ENCODE measurements around the gene FKBP1A.

The FKBP1A gene

DNA sequence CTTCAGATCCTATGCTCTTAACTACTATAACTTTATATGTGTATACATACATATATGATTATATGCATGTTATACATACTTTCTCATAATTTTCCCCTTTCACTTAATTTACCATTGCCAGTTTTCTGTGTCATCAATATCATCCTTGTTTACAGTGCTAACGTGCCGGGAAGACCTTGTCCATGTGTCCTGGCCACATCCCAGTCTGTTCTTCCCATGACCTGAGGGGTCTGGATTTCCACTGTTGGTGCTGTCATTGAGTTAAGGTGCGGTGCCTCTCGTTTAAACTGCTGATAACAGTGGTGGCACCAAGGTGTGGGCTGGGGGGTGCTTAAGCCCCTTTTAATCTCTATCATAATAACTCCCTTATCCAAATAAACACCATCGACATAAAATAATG is 55.4 kb downstream of the FKBP1A start:
- H3K9me3 ChIP-seq (ENCODE audit: insufficient read depth, low read depth, low read length) = no peaks in the 10 kb centered on the region
- H3K4me1 ChIP-seq (ENCODE audit: insufficient read depth, low read length) = no peaks in the 10 kb centered on the region
- peaks cover 5% of the 10 kb centered on the region for H3K36me3 ChIP-seq (ENCODE audit: insufficient read depth, low read length)
- H3K9ac ChIP-seq (ENCODE audit: low read depth, low read length) = no peak overlapping the region
- no peak overlapping the region for H3K4me3 ChIP-seq (ENCODE audit: low read length)
- no peaks in the 10 kb centered on the region for H3K27me3 ChIP-seq (ENCODE audit: insufficient read depth, low read length)
- 91% methylated on average over 5 of the region's 5 CpGs for WGBS
- H3K27ac ChIP-seq (ENCODE audit: low read depth, low read length) = no peak overlapping the region

DNA sequence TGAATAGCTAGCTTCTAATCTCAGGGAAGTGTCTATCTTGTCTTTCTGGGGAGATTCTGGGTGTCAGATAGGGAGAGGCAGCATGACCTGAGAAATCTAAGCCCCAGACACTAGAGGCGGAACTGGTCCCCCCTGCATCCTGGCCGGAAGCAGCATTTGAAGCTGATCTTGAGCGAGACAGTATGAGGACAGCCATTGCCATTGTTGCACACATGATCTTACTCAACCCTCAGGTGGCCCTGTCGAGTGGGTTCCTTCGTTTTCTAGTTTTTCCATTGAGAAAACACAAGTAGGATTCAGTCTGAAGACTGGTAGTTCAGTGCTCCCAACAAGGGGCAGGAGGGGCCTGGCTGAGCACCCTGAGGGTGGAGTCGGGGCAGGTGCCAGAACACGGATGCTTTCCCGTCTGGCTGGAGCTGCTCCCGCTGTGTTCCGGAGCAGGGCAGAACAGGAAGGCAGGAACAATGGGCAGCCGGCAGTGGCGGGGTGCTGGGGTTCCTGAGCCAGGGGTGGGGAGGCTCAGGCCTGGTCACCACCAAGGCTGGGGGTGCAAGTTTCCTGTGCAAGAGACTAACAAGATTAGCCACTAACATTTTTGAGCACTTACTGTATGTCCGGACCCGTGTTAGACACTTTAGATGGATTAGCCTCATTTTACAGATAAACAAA is 56.0 kb downstream of the FKBP1A start:
- 86% methylated on average over 14 of the region's 14 CpGs for WGBS
- no peaks in the 10 kb centered on the region for H3K9me3 ChIP-seq (ENCODE audit: insufficient read depth, low read depth, low read length)
- H3K27me3 ChIP-seq (ENCODE audit: insufficient read depth, low read length) = no peaks in the 10 kb centered on the region
- no peak overlapping the region for H3K9ac ChIP-seq (ENCODE audit: low read depth, low read length)
- H3K27ac ChIP-seq (ENCODE audit: low read depth, low read length) = no peak overlapping the region
- H3K4me1 ChIP-seq (ENCODE audit: insufficient read depth, low read length) = no peaks in the 10 kb centered on the region
- H3K36me3 ChIP-seq (ENCODE audit: insufficient read depth, low read length) = peaks cover 7% of the 10 kb centered on the region
- no peak overlapping the region for H3K4me3 ChIP-seq (ENCODE audit: low read length)

DNA sequence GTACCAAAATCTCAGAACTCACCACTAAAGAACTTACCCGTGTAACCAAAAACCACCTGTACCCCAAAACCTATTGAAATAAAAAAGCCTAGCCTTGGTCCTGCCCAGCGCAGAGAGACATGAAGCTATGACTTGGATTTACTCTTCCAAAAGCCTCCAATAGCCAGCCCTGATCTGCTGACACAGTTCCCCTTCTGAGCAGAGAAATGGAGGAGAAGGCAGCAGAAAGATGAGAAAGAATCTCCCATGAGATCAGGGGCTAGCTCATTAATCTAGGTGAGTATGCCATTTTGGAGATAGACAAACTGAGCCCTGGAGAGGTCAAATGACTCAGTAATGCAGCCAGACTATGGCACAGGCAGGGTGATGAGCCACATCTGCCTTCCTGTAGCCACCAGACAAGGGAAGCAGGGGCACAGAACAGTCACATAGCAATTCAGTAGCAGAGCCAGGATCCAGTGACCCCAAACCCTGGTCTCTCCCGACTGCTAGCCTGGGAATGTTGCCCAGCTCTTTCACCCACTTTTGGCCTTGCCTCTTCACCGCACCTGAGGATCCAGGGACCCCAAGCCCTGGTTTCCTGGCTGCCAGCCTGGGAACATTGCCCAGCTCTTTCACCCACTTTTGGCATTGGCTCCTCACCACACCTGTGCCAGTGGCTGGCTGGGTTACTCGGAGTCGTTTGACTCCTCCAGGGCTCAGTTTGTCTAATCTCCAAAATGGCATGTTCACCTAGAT is 56.7 kb downstream of the FKBP1A start:
- H3K9ac ChIP-seq (ENCODE audit: low read depth, low read length) = no peak overlapping the region
- no peaks in the 10 kb centered on the region for H3K4me1 ChIP-seq (ENCODE audit: insufficient read depth, low read length)
- WGBS = 93% methylated on average over 6 of the region's 6 CpGs
- no peak overlapping the region for H3K4me3 ChIP-seq (ENCODE audit: low read length)
- H3K27ac ChIP-seq (ENCODE audit: low read depth, low read length) = no peak overlapping the region
- H3K36me3 ChIP-seq (ENCODE audit: insufficient read depth, low read length) = peaks cover 9% of the 10 kb centered on the region
- H3K27me3 ChIP-seq (ENCODE audit: insufficient read depth, low read length) = no peaks in the 10 kb centered on the region
- H3K9me3 ChIP-seq (ENCODE audit: insufficient read depth, low read depth, low read length) = no peaks in the 10 kb centered on the region

DNA sequence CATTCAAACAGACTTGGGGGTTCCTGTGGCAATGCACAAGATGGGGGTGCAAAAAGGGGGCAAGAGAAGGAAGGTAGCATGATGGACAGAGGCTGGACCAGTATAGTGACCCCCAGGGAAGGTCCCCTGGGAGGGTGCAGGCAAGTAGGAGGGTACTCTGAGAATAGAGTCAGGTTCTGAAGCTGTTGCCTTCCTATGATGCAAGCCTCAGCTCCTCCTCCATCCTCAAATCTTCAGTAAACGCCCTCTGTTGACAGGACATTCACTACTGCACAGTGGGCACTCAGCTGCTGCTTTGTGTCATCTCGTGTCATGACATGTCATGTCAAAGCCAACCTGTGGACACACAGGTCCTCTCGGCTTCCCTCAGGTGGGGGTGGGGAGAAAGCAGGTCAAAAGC is 58.1 kb downstream of the FKBP1A start:
- Histone ChIP-seq H3K27ac (ENCODE audit: low read depth, low read length) (no peak overlapping the region), H3K4me1 (ENCODE audit: insufficient read depth, low read length) (no peaks in the 10 kb centered on the region), H3K9ac (ENCODE audit: low read depth, low read length) (no peak overlapping the region), H3K27me3 (ENCODE audit: insufficient read depth, low read length) (no peaks in the 10 kb centered on the region), H3K9me3 (ENCODE audit: insufficient read depth, low read depth, low read length) (no peaks in the 10 kb centered on the region), H3K4me3 (ENCODE audit: low read length) (no peak overlapping the region), H3K36me3 (ENCODE audit: insufficient read depth, low read length) (peaks cover 9% of the 10 kb centered on the region)
- 77% methylated on average over 3 of the region's 3 CpGs for WGBS

DNA sequence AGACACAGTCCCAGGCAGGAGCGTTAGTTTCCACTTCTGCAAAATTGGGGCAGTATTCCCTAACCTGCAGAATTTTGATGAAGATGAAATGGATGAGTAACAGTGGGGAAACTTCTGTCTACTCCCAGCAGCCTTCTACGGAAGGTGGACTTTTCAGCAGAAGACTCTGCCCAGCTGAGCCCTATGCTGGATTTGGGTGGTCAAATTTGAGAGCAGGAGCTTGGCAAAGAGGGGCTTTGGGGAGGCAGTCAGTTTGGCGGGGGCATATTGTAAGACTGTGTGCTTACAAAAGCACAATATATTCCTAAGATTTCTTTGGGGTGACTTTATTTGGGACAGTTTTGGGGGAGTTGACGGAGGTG is 58.5 kb downstream of the FKBP1A start:
- Histone ChIP-seq H3K4me1 (ENCODE audit: insufficient read depth, low read length) (no peaks in the 10 kb centered on the region), H3K27ac (ENCODE audit: low read depth, low read length) (no peak overlapping the region), H3K27me3 (ENCODE audit: insufficient read depth, low read length) (no peaks in the 10 kb centered on the region), H3K36me3 (ENCODE audit: insufficient read depth, low read length) (peaks cover 9% of the 10 kb centered on the region), H3K9me3 (ENCODE audit: insufficient read depth, low read depth, low read length) (no peaks in the 10 kb centered on the region), H3K4me3 (ENCODE audit: low read length) (no peak overlapping the region), H3K9ac (ENCODE audit: low read depth, low read length) (no peak overlapping the region)
- 94% methylated on average over 3 of the region's 4 CpGs for WGBS

DNA sequence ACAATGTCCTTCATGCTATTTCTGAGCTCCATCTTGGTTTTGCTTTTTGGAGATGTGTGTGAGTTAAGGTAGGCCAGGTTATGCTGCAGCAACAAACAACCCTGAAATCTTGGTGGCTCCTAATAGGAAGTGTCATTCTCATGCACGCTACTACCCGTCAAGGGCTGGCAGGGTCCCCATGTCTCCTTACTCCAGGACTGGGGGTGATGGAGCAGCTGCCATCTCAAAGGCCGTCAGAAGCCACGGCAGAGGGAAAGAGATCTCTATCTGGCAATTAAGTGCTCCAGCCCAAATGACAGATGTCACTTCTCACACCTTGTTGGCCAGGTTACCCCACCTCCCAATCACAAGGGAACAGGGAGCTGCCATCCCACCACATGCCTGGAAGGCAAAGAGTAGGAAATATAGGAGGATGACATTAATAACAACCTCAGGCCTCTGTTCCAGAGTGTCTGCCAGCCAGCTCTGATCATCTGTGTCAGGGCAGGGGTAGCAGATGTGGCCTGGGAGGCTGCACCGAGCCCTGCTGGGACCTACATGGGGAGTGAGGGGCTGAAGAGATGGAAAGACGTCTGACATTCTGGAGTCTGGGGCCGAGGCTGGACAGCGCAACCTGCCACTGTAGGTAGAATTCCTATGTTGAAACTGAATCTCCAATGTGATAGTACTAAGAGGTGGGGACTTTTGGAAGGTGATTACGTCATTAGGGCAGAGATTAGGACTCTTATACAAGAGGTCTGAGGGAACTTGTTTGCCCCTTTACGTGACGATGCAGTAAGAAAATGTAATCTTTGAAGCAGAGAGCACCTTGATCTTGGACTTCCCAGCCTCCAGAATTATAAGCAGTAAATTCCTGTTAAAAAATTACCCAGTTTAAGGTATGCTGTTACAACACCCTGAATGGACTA is 59.1 kb downstream of the FKBP1A start:
- Histone ChIP-seq H3K4me3 (ENCODE audit: low read length) (no peak overlapping the region), H3K27ac (ENCODE audit: low read depth, low read length) (no peak overlapping the region), H3K27me3 (ENCODE audit: insufficient read depth, low read length) (no peaks in the 10 kb centered on the region), H3K9ac (ENCODE audit: low read depth, low read length) (no peak overlapping the region), H3K9me3 (ENCODE audit: insufficient read depth, low read depth, low read length) (no peaks in the 10 kb centered on the region), H3K36me3 (ENCODE audit: insufficient read depth, low read length) (peaks cover 9% of the 10 kb centered on the region), H3K4me1 (ENCODE audit: insufficient read depth, low read length) (no peaks in the 10 kb centered on the region)
- WGBS = 95% methylated on average over 11 of the region's 11 CpGs

DNA sequence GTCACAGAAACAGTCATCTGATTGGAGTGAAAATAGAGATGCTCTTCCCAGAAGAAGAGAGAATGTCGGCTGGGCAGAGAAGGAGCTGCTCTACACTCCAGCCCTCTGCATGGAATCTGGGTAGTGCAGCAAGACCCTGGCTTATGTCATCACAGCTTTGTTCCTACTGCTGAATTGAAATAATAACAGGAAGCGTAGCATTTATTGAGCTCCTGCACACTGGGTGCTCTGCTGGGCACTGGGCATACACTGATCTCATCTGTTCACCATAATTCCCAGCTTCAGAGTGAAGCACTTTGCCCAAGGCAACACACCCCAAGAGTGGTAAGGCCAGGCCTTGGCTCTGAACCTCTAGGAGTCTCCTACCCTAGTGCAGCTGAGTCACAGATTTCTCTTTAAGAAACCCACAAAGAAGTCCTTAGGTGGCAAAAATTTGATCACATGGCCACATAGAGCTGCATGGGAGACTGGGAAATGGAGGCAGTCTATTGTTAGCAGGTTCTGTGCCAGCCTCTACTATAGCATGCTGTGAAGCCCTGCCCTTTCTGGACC is 60.0 kb downstream of the FKBP1A start:
- Histone ChIP-seq H3K9me3 (ENCODE audit: insufficient read depth, low read depth, low read length) (no peaks in the 10 kb centered on the region), H3K9ac (ENCODE audit: low read depth, low read length) (no peak overlapping the region), H3K27ac (ENCODE audit: low read depth, low read length) (no peak overlapping the region), H3K27me3 (ENCODE audit: insufficient read depth, low read length) (no peaks in the 10 kb centered on the region), H3K4me1 (ENCODE audit: insufficient read depth, low read length) (no peaks in the 10 kb centered on the region), H3K4me3 (ENCODE audit: low read length) (no peak overlapping the region), H3K36me3 (ENCODE audit: insufficient read depth, low read length) (peaks cover 9% of the 10 kb centered on the region)
- WGBS = 97% methylated on average over 2 of the region's 2 CpGs

DNA sequence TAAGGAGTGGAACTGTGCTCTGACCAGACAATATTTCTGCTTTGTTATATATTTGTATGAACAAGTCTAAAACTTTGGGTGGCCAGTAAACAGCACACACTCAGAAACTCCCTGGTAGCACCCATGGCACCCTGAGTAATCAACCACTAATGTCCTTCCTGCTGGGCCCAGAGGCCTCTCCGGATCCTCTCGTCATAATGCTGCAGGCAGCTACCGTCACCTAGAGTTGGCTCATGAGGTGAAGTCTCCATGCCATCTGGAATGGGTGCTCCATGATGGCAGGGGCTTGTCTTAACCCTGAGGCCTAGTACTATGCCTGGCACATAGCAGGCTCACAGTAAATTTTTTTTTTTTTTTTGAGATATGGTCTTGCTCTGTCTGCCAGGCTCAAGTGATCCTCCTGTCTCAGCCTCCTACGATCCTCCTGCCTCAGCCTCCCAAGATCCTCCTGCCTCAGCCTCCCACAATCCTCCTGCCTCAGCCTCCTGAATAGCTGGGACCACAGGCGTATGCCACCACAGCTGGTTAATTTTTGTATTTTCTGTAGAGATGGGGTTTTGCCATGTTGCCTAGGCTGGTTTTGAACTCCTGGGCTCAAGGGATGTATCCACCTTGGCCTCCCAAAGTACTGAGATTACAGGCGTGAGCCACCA is 60.9 kb downstream of the FKBP1A start:
- Histone ChIP-seq H3K9me3 (ENCODE audit: insufficient read depth, low read depth, low read length) (no peaks in the 10 kb centered on the region), H3K27me3 (ENCODE audit: insufficient read depth, low read length) (no peaks in the 10 kb centered on the region), H3K9ac (ENCODE audit: low read depth, low read length) (no peak overlapping the region), H3K36me3 (ENCODE audit: insufficient read depth, low read length) (peaks cover 9% of the 10 kb centered on the region), H3K4me1 (ENCODE audit: insufficient read depth, low read length) (no peaks in the 10 kb centered on the region; the same call in 1 of the 2 replicates), H3K4me3 (ENCODE audit: low read length) (no peak overlapping the region), H3K27ac (ENCODE audit: low read depth, low read length) (no peak overlapping the region)
- 92% methylated on average over 6 of the region's 6 CpGs for WGBS

- no peak overlapping the region for H3K4me3 ChIP-seq (ENCODE audit: low read length)
- peaks cover 5% of the 10 kb centered on the region; the same call in 1 of the 2 replicates for H3K4me1 ChIP-seq (ENCODE audit: insufficient read depth, low read length)
- no peaks in the 10 kb centered on the region for H3K9me3 ChIP-seq (ENCODE audit: insufficient read depth, low read depth, low read length)
- no peaks in the 10 kb centered on the region for H3K27me3 ChIP-seq (ENCODE audit: insufficient read depth, low read length)
- peaks cover 9% of the 10 kb centered on the region for H3K36me3 ChIP-seq (ENCODE audit: insufficient read depth, low read length)
- no peak overlapping the region for H3K9ac ChIP-seq (ENCODE audit: low read depth, low read length)
- 94% methylated on average over 2 of the region's 2 CpGs for WGBS
- no peak overlapping the region for H3K27ac ChIP-seq (ENCODE audit: low read depth, low read length)
Observed at GRCh38 chr20:1331101-1331500, 61.8 kb downstream of the FKBP1A start.

DNA sequence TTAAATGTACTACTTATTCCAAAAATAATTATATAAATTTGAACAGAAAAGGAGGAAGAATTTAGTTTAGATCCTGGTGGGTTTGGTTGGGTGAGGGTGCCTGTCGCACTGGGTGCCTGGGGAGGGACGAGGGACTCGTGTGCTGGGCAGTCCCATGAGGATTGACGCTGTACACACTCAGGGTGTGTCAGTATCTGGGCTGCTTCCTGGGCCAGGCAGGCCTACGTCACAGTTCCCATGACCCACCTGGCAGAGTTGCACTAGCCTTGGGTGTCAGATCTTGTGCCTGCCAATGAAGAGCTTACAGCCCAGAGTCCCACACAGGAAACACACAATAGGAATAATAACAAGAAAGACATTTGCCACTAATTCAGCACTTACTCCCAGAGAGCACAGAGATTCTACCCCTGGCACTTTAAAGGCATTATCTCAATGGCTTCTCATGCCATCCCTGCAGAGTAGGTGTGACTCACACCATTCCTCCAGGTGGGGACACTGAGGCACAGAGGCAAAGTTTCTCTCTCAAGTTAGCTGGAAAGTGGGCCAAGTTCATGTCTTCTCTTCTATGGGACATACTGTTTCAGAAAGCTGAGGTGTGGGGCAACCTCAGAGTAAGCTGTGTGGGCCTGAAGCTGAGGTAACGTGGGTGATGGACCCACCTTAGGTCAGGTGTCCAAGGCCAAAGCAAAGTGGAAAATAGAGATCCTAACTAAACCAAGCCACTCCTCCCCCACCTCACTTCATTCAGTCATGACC is 62.6 kb downstream of the FKBP1A start:
- Histone ChIP-seq H3K4me1 (ENCODE audit: insufficient read depth, low read length) (peaks cover 7% of the 10 kb centered on the region; the same call in 1 of the 2 replicates), H3K27ac (ENCODE audit: low read depth, low read length) (no peak overlapping the region), H3K36me3 (ENCODE audit: insufficient read depth, low read length) (peaks cover 9% of the 10 kb centered on the region), H3K9ac (ENCODE audit: low read depth, low read length) (no peak overlapping the region), H3K9me3 (ENCODE audit: insufficient read depth, low read depth, low read length) (no peaks in the 10 kb centered on the region), H3K4me3 (ENCODE audit: low read length) (no peak overlapping the region), H3K27me3 (ENCODE audit: insufficient read depth, low read length) (no peaks in the 10 kb centered on the region)
- 96% methylated on average over 6 of the region's 6 CpGs for WGBS

Measured in HUES64 (cell line).